Neural progenitor cell (in vitro differentiated cells): ENCODE results near the gene STK40. TPM values are rescaled to one million over a fixed set of nuclear protein-coding genes. Genes with fewer than 3 reads are reported as not detected.

Experiments used
- DNase-seq: peaks from one replicate; pipeline ENCODE4 v3.0.0-alpha.2; 2016; ENCODE audit warnings: low spot score
- H2AFZ ChIP-seq: fragments of 200-600 bp; sonication (generic); replicated peaks from 2 replicates; pipeline ENCODE4 v1.6.1; 2016; ENCODE audit warnings: antibody characterized with exemption
- H3F3A ChIP-seq: fragments of 200-600 bp; sonication (generic); 2 replicates; pipeline ENCODE4 v1.6.1; 2016; ENCODE audit warnings: antibody characterized with exemption, low read depth
- H3K27ac ChIP-seq: fragments of 200-600 bp; sonication (generic); 2 replicates; pipeline ENCODE4 v1.5.1; 2016; ENCODE audit warnings: mild to moderate bottlenecking
- H3K27me3 ChIP-seq: fragments of 200-600 bp; sonication (generic); 2 replicates; pipeline ENCODE4 v1.6.1; 2016; ENCODE audit warnings: mild to moderate bottlenecking, moderate library complexity
- H3K36me3 ChIP-seq: fragments of 200-600 bp; sonication (generic); 2 replicates; pipeline ENCODE4 v1.5.1; 2016
- H3K4me1 ChIP-seq: fragments of 200-600 bp; sonication (generic); 2 replicates; pipeline ENCODE4 v1.6.1; 2016; ENCODE audit warnings: mixed run types
- H3K4me2 ChIP-seq: fragments of 200-600 bp; sonication (generic); 2 replicates; pipeline ENCODE4 v1.6.1; 2016
- H3K4me3 ChIP-seq: fragments of 200-600 bp; sonication (generic); 2 replicates; pipeline ENCODE4 v1.5.1; 2016
- H3K79me2 ChIP-seq: fragments of 200-600 bp; sonication (generic); 2 replicates; pipeline ENCODE4 v1.6.1; 2016; ENCODE audit warnings: low read depth
- H3K9ac ChIP-seq: fragments of 200-600 bp; sonication (generic); 2 replicates; pipeline ENCODE4 v1.6.1; 2016
- H3K9me3 ChIP-seq: fragments of 200-600 bp; sonication (generic); 2 replicates; pipeline ENCODE4 v1.5.1; 2016; ENCODE audit warnings: low read depth
- H4K20me1 ChIP-seq: fragments of 200-600 bp; sonication (generic); 2 replicates; pipeline ENCODE4 v1.6.1; 2016; ENCODE audit warnings: low read depth
- H3K27ac Mint-ChIP-seq: 3 replicates; pipeline ENCODE4 v1.8.0; 2021; ENCODE audit warnings: mixed read lengths
- H3K27me3 Mint-ChIP-seq: 2 replicates; pipeline ENCODE4 v1.8.0; 2022; ENCODE audit warnings: low read depth, mild to moderate bottlenecking, inconsistent platforms, moderate library complexity, mixed read lengths; ENCODE audit not compliant: insufficient read depth
- H3K36me3 Mint-ChIP-seq: 3 replicates; pipeline ENCODE4 v1.8.0; 2021; ENCODE audit warnings: mixed read lengths
- H3K4me1 Mint-ChIP-seq: 3 replicates; pipeline ENCODE4 v1.8.0; 2021; ENCODE audit warnings: mixed read lengths
- H3K4me3 Mint-ChIP-seq: 3 replicates; pipeline ENCODE4 v1.8.0; 2021; ENCODE audit warnings: mild to moderate bottlenecking, moderate library complexity, mixed read lengths
- H3K9me3 Mint-ChIP-seq: 3 replicates; pipeline ENCODE4 v1.8.0; 2020; ENCODE audit warnings: mixed read lengths
- EZH2 ChIP-seq: fragments of 200-600 bp; sonication (generic); IDR thresholded peaks from 2 replicates; pipeline ENCODE4 v1.6.1; 2017; ENCODE audit warnings: antibody characterized with exemption, mild to moderate bottlenecking, moderate library complexity
- EZH2phosphoT487 ChIP-seq: fragments of 200-600 bp; sonication (generic); IDR thresholded peaks from 2 replicates; pipeline ENCODE4 v1.6.1; 2017; ENCODE audit warnings: antibody characterized with exemption
- total RNA-seq: library from RNA; depleted of rRNA; stranded (reverse); fragments of >200 nt; gene quantifications from 2 replicates; pipeline ENCODE4 v1.2.3, GENCODE V29; 2015; ENCODE audit warnings: low replicate concordance
- TF ChIP-seq, protein P1 (sequence below): fragments of 200-600 bp; sonication (generic); IDR thresholded peaks from 2 replicates; pipeline ENCODE4 v1.5.1; 2017; ENCODE audit warnings: antibody characterized with exemption, mild to moderate bottlenecking

Gene STK40
- total RNA-seq, 1 donor from 2014 or later, result 5.3 TPM

DNA sequence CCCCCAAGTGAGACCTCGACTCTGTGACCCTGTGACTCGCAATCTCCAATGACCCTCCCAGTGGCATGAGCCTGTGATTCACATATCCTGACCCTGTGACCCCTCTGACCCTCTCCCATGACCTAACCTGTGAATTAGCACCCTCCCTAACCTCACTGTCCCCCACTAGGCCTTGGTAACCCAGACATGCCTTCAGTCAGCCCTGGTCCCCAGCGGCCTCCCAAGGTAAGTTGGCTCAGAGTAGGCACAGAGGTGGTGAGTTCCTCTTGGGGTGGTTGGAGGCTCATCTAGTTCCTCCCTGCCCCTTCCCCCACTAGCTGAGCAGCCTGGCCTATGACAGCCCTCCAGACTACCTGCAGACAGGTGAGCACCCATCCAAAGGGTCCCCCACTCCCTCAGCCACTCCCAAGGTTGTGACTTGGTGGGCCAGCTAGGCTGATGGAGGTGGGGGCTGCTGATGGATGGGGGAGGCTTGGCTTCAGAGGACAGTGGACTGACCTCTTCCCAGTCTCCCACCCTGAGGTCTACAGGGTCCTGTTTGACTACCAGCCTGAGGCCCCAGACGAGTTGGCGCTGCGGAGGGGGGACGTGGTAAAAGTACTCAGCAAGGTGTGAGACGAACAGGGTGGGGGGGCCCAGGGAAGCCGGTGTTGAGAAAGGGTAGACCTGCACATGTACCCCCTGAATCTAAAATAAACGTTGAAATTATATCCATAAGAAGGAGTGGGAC is 78.0 kb downstream of the STK40 start:
- Mint-ChIP-seq H3K36me3 (peaks cover 8% of the 10 kb centered on the region), H3K4me1 (peaks cover 16% of the 10 kb centered on the region), H3K4me3 (peak overlapping the region; percentile 91), H3K9me3 (no peaks in the 10 kb centered on the region), H3K27me3 (peaks cover 2% of the 10 kb centered on the region), H3K27ac (no peak overlapping the region)
- TF ChIP-seq EZH2phosphoT487 (no peak), EZH2 (no peak)
- TF ChIP-seq, protein P1, sequence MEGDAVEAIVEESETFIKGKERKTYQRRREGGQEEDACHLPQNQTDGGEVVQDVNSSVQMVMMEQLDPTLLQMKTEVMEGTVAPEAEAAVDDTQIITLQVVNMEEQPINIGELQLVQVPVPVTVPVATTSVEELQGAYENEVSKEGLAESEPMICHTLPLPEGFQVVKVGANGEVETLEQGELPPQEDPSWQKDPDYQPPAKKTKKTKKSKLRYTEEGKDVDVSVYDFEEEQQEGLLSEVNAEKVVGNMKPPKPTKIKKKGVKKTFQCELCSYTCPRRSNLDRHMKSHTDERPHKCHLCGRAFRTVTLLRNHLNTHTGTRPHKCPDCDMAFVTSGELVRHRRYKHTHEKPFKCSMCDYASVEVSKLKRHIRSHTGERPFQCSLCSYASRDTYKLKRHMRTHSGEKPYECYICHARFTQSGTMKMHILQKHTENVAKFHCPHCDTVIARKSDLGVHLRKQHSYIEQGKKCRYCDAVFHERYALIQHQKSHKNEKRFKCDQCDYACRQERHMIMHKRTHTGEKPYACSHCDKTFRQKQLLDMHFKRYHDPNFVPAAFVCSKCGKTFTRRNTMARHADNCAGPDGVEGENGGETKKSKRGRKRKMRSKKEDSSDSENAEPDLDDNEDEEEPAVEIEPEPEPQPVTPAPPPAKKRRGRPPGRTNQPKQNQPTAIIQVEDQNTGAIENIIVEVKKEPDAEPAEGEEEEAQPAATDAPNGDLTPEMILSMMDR, result no peak
- Histone ChIP-seq H3K27me3 (no peaks in the 10 kb centered on the region), H2AFZ (no peak overlapping the region), H4K20me1 (peaks cover 22% of the 10 kb centered on the region), H3K4me1 (peaks cover 11% of the 10 kb centered on the region), H3K9me3 (no peaks in the 10 kb centered on the region), H3F3A (peaks cover 23% of the 10 kb centered on the region), H3K9ac (no peak overlapping the region), H3K36me3 (no peaks in the 10 kb centered on the region), H3K27ac (no peak overlapping the region), H3K4me2 (peak overlapping the region; percentile 91), H3K79me2 (peaks cover 6% of the 10 kb centered on the region), H3K4me3 (peak overlapping the region; percentile 80)
- no peak for DNase-seq

DNA sequence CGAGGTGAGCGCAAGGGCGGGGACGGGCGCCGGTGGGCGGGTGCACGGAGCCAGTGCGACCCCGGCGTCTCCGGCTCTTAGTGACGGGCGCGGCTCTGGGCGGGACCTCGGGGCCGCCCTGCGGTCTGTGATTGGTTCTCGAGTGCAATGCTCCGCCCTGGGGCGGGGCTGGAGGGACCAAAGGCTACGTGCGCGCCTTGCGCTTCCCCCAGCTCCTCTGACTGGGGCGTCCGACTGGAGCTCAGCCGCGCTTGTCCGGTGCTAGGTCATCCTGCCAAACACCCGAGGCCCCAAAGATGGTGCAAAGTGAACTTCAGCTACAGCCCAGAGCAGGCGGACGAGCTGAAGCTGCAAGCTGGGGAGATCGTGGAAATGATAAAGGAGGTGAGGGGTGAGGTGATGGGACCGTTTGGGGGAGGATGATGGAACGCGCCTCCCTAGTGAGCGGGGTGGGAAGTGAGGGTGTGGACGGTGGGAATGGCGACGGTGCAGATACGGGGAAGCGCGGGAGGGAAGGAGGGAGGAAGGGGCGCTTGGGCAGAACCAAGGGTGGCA is 78.7 kb downstream of the STK40 start:
- Histone ChIP-seq H3K9ac (no peak overlapping the region), H2AFZ (peak overlapping the region; percentile 87), H3K4me3 (peak overlapping the region; percentile 80), H4K20me1 (peaks cover 22% of the 10 kb centered on the region), H3K9me3 (no peaks in the 10 kb centered on the region), H3K36me3 (no peaks in the 10 kb centered on the region), H3K79me2 (peaks cover 6% of the 10 kb centered on the region), H3K27ac (no peak overlapping the region), H3K27me3 (no peaks in the 10 kb centered on the region), H3K4me1 (peaks cover 11% of the 10 kb centered on the region), H3F3A (peaks cover 27% of the 10 kb centered on the region), H3K4me2 (peak overlapping the region; percentile 91)
- Mint-ChIP-seq H3K27ac (no peak overlapping the region), H3K4me3 (peak overlapping the region; percentile 91), H3K4me1 (peaks cover 16% of the 10 kb centered on the region), H3K36me3 (peaks cover 12% of the 10 kb centered on the region), H3K9me3 (no peaks in the 10 kb centered on the region), H3K27me3 (peaks cover 2% of the 10 kb centered on the region)
- TF ChIP-seq, protein P1, result no peak
- TF ChIP-seq EZH2 (peak; percentile 5), EZH2phosphoT487 (no peak)
- DNase-seq, result peak; percentile 99

DNA sequence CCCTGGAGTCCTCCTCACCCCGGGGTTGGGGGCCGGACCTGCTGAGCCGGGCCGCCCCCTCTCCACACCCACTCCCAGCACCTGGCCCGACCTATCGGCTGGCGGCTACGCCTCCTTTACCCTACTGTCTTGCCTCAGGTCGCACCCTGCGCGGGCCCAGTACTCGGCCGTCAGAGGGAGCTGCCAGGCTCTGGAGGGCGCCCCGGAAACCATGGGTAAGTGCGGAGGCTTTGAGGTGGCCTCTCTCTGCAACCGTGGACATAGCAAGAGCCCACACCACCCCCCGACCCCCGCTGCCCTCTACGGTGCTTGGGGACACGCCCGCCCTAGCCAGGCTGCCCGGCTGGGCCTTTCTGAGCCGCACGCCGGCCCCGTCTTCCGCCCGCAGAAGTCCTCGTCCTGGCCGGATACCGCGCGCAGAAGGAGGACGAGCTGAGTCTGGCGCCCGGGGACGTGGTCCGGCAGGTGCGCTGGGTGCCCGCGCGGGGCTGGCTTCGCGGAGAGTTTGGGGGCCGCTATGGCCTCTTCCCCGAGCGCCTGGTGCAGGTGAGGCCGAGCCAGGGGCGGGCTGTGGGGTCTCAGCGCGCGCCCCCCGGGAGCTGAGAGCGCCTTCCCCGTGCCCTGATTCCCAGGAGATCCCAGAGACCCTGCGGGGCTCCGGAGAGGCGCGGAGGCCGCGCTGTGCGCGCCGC is 79.4 kb downstream of the STK40 start, which contains the start of gene SH3D21:
Gene SH3D21 (plus strand): TSS at position 159 of the 692 bp plus-strand sequence. CDS start 53 bp downstream, at position 212.
- Histone ChIP-seq H3F3A (peaks cover 27% of the 10 kb centered on the region), H3K4me3 (peak within 1 kb of the TSS; percentile 80), H3K36me3 (peaks cover under 1% of the 10 kb centered on the region), H4K20me1 (peaks cover 22% of the 10 kb centered on the region), H3K9me3 (no peaks in the 10 kb centered on the region), H3K9ac (peak within 1 kb of the TSS; percentile 23), H2AFZ (peak within 1 kb of the TSS; percentile 87), H3K4me2 (peak within 1 kb of the TSS; percentile 91), H3K79me2 (peaks cover 6% of the 10 kb centered on the region), H3K27ac (no peak within 1 kb of the TSS), H3K4me1 (peaks cover 11% of the 10 kb centered on the region), H3K27me3 (no peaks in the 10 kb centered on the region)
- Mint-ChIP-seq H3K36me3 (peaks cover 15% of the 10 kb centered on the region), H3K4me3 (peak within 1 kb of the TSS; percentile 91), H3K4me1 (peaks cover 16% of the 10 kb centered on the region), H3K27me3 (peaks cover 2% of the 10 kb centered on the region), H3K9me3 (no peaks in the 10 kb centered on the region), H3K27ac (no peak within 1 kb of the TSS)
- TF ChIP-seq EZH2, result peak; percentile 36
- TF ChIP-seq, protein P1, result peak; percentile 21
- no peak for TF ChIP-seq EZH2phosphoT487
- DNase-seq, result peak; percentile 87
